Measurements from ENCODE around the gene NCKAP5.

The NCKAP5 gene

GRCh38 chr2:133369901-133370658 lies 198.2 kb downstream of the NCKAP5 start:
- DNase-seq (ENCODE audit: low read depth), result no peak
- H3K4me3 ChIP-seq (ENCODE audit: low read depth, low read length), result no peak overlapping the region

GRCh38 chr2:133365117-133365516 lies 203.1 kb downstream of the NCKAP5 start:
- no peak for DNase-seq (ENCODE audit: low read depth)
- H3K4me3 ChIP-seq (ENCODE audit: low read depth, low read length), result no peak overlapping the region

- H3K4me3 ChIP-seq (ENCODE audit: low read depth, low read length), result no peak overlapping the region
- DNase-seq (ENCODE audit: low read depth), result no peak
These were observed 203.6 kb downstream of the NCKAP5 start for GRCh38 chr2:133364636-133365035.

- H3K4me3 ChIP-seq (ENCODE audit: low read depth, low read length), result no peak overlapping the region
- DNase-seq (ENCODE audit: low read depth), result no peak
These were observed 204.4 kb downstream of the NCKAP5 start for GRCh38 chr2:133363884-133364283.

GRCh38 chr2:133362061-133362476 lies 206.2 kb downstream of the NCKAP5 start:
- DNase-seq (ENCODE audit: low read depth), result peak; percentile 37
- H3K4me3 ChIP-seq (ENCODE audit: low read depth, low read length), result no peak overlapping the region

- no peak overlapping the region for H3K4me3 ChIP-seq (ENCODE audit: low read depth, low read length)
- DNase-seq (ENCODE audit: low read depth), result no peak
These were observed 207.4 kb downstream of the NCKAP5 start for GRCh38 chr2:133360882-133361281.

- DNase-seq (ENCODE audit: low read depth), result no peak
- no peak overlapping the region for H3K4me3 ChIP-seq (ENCODE audit: low read depth, low read length)
These were observed 208.1 kb downstream of the NCKAP5 start for GRCh38 chr2:133360190-133360589.

GRCh38 chr2:133352719-133353118 lies 215.5 kb downstream of the NCKAP5 start:
- no peak overlapping the region for H3K4me3 ChIP-seq (ENCODE audit: low read depth, low read length)
- no peak for DNase-seq (ENCODE audit: low read depth)

GRCh38 chr2:133346654-133347053 lies 221.6 kb downstream of the NCKAP5 start:
- H3K4me3 ChIP-seq (ENCODE audit: low read depth, low read length), result no peak overlapping the region
- DNase-seq (ENCODE audit: low read depth), result peak; percentile 75

GRCh38 chr2:133345638-133346037 lies 222.6 kb downstream of the NCKAP5 start:
- no peak for DNase-seq (ENCODE audit: low read depth)
- no peak overlapping the region for H3K4me3 ChIP-seq (ENCODE audit: low read depth, low read length)

- H3K4me3 ChIP-seq (ENCODE audit: low read depth, low read length), result no peak overlapping the region
- no peak for DNase-seq (ENCODE audit: low read depth)
These were observed 223.4 kb downstream of the NCKAP5 start for GRCh38 chr2:133344849-133345248.

GRCh38 chr2:133343018-133343352 lies 225.3 kb downstream of the NCKAP5 start:
- DNase-seq (ENCODE audit: low read depth), result no peak
- no peak overlapping the region for H3K4me3 ChIP-seq (ENCODE audit: low read depth, low read length)

- no peak for DNase-seq (ENCODE audit: low read depth)
- no peak overlapping the region for H3K4me3 ChIP-seq (ENCODE audit: low read depth, low read length)
These were observed 225.8 kb downstream of the NCKAP5 start for GRCh38 chr2:133342286-133343017.

GRCh38 chr2:133341575-133341974 lies 226.7 kb downstream of the NCKAP5 start:
- no peak overlapping the region for H3K4me3 ChIP-seq (ENCODE audit: low read depth, low read length)
- DNase-seq (ENCODE audit: low read depth), result no peak

- H3K4me3 ChIP-seq (ENCODE audit: low read depth, low read length), result no peak overlapping the region
- DNase-seq (ENCODE audit: low read depth), result peak; percentile 13
These were observed 230.0 kb downstream of the NCKAP5 start for GRCh38 chr2:133338224-133338623.

GRCh38 chr2:133334923-133335322 lies 233.3 kb downstream of the NCKAP5 start:
- H3K4me3 ChIP-seq (ENCODE audit: low read depth, low read length), result no peak overlapping the region
- no peak for DNase-seq (ENCODE audit: low read depth)

GRCh38 chr2:133333181-133333580 lies 235.1 kb downstream of the NCKAP5 start:
- DNase-seq (ENCODE audit: low read depth), result no peak

GRCh38 chr2:133331436-133331835 lies 236.8 kb downstream of the NCKAP5 start:
- no peak for DNase-seq (ENCODE audit: low read depth)
- H3K4me3 ChIP-seq (ENCODE audit: low read depth, low read length), result no peak overlapping the region

More at GRCh38 chr2:133333181-133333580, 235.1 kb downstream of the NCKAP5 start:
- H3K4me3 ChIP-seq (ENCODE audit: low read depth, low read length), result no peak overlapping the region

GRCh38 chr2:133326652-133327397 lies 241.4 kb downstream of the NCKAP5 start:
- DNase-seq (ENCODE audit: low read depth), result peak; percentile 48

GRCh38 chr2:133324150-133324561 lies 244.1 kb downstream of the NCKAP5 start:
- DNase-seq (ENCODE audit: low read depth), result peak; percentile 72
- H3K4me3 ChIP-seq (ENCODE audit: low read depth, low read length), result no peak overlapping the region

More at GRCh38 chr2:133326652-133327397, 241.4 kb downstream of the NCKAP5 start:
- no peak overlapping the region for H3K4me3 ChIP-seq (ENCODE audit: low read depth, low read length)
